HG03469 (cell line): ENCODE results near the gene LECT2.

Source experiments
- ATAC-seq: cut with Tn5 transposase; IDR thresholded peaks from one replicate; pipeline ENCODE4 v1.9.1; 2021; ENCODE audit warnings: mild to moderate bottlenecking, moderate library complexity, moderate number of reproducible peaks; ENCODE audit not compliant: unreplicated experiment

The LECT2 gene

DNA sequence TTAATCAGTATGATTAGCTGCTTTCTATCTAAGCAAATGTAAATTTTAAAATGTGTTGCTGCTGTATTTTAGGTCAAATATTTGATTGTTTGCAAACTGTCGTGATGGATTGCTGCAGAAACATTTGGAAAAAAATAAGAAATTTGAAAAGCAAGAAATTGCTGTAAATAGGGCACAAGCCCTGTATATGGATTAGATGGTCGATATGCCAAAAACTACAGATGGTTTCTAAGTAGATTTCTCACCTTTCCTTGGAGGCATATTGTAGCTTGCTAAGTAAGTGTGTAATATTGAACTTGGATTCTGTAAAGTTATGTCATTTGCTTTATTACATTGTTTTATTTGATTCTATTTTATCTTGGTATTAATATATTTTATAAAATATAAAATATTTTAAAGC lies 13.1 kb downstream of the LECT2 start:
- no peak for ATAC-seq

GRCh38 chr5:135937245-135937911 lies 17.4 kb downstream of the LECT2 start:
- no peak for ATAC-seq

GRCh38 chr5:135934939-135935338 lies 19.8 kb downstream of the LECT2 start:
- no peak for ATAC-seq

GRCh38 chr5:135930949-135931295 lies 23.9 kb downstream of the LECT2 start:
- ATAC-seq: no peak

DNA sequence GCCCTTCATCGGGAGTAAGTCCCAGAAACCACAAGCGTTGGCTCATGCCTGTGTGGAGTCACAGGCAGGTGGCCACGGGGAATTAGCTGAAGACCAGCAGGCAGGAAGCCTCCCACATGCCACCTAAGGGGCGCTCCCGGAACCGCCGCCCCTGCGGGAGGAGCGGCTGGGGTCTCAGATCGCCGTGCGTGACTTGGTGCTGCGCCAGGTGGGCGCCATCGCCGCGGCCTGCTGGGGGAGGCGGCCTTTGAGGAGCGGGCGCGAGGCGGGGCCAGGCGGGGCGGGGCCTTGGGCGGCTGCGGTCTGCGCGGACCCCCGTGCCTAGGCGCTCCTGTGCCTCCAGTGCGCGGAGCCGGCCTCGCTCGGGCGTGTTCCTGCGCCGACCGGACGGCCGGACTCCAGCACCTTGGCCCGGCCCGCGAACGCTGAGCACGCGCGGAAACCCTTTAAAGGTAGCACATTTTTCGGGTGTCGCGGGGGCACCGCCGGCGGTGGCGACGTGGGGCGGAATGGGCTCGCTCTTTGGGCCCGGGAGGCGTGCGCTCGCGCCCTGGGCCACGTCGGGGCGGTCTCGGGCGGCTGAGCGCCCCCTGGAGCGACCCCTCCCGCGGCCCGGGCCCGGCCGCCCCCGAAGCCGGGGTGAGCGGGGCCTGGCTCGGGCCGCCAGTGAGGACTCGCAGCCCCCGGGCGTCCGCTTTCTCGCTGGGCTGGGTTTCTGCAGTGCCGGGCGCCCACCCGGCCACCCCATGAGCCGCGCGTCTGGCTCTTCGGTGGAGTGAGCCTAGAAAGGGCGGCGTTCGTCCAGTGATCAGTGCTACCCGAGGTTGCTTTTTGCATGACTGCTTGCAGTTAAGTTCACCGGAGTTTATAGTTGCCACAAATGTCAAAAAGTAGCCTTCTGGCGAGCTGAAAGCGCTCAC lies 24.5 kb downstream of the LECT2 start:
- no peak for ATAC-seq

GRCh38 chr5:135921388-135921787 lies 33.4 kb downstream of the LECT2 start:
- ATAC-seq: no peak

GRCh38 chr5:135920199-135920598 lies 34.6 kb downstream of the LECT2 start:
- ATAC-seq: no peak

- no peak for ATAC-seq
Observed at GRCh38 chr5:135916638-135917263, 38.0 kb downstream of the LECT2 start.

DNA sequence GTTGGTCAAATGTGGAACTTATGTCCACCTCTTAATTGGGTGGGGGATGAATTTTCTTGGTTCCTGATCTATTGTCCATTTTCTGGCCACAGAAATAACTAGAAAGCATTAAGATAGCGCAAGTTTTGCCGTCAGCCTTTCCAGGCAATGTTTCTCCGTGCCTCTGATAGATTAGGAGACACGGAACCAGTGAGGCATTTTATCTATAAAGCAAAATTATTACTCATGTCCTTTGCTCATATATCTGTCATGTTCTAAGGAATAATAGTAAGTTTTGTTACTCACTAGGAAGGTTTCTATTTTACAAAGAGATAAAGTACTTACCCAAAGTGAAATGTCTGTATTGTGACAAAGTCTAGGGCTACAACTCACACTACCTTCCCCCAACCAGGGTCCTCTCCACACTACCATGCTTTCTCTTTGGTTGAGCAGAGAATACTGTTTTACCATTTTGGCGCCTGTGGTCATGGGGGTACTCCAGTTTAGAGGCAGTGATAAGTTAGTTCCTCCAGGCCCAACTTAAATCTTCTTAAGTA lies 39.2 kb downstream of the LECT2 start:
- no peak for ATAC-seq

DNA sequence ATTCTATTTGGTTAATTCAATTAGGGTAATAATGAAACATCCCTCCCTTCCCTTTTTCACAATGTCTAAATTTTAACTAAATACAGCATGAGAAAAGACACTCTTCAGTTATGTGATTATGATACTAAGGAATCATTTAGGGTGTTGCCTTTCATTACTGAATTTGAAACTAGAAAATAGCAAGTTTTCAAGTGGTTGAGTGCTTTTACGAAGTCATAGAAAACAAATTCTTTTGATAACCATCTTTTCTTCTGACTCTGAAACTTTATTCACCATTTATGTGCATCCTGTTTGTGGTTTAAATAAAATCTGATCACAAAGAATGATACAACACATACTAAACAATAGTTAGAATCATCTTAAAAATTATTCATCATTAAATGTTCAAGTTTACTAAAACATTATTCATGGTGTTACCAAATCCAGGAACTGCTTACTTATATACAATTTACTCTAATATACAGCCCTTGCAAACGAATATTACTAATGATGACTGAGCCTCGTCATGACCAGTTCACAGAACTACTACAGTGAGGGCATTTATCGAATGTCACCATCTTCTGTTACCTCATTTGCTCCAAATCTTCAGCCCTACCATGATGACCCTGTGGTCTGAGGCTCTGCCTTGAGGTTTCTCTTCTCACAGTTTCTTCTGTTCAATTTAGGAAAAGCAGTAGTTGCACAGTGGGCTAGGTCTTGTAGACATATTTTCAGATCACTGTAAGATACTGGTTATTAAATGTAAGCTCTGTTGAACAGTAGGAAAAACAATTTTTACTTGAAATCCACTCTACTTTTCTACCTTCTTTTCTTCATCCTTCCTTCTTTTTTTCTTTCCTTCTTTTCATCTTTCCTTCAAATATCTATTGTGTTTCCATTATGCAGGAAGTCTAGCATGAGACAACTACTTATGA lies 40.8 kb downstream of the LECT2 start:
- ATAC-seq: no peak

DNA sequence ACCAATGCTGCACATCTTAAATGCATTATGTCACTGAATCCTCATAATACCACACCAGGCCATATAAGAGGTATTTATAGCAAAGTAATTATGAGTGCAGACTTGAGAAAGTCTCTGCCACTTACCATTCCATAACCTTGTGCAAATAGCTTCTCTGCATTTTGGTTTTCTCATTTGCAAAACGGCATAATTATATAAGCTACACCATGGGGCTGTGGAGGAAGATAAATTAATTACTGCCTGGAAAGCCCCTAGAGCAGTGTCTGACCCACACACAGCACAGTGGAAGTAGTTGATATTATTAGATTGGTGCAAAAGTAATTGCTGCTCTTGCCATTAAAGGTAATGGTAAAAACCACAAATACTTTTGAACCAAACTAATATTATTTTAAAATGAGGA lies 49.6 kb downstream of the LECT2 start:
- ATAC-seq: no peak

- no peak for ATAC-seq
Observed at GRCh38 chr5:135901633-135902032, 53.1 kb downstream of the LECT2 start.

GRCh38 chr5:135900276-135900675 lies 54.5 kb downstream of the LECT2 start:
- ATAC-seq: no peak

GRCh38 chr5:135898651-135899050 lies 56.1 kb downstream of the LECT2 start:
- no peak for ATAC-seq
